HL-60 (cell line): ENCODE measurements around the gene ACE.

ENCODE experiments used
- DNase-seq, 2 experiments: peaks; one replicate each; pipeline ENCODE4 v3.0.0-alpha.2; 2010 to 2020; ENCODE audit warnings: low read depth in 1 of 2, low spot score in 1 of 2
- H3K27ac ChIP-seq: fragments of 250-450 bp; sonication (Bioruptor Pico); replicated peaks from 2 replicates; pipeline ENCODE4 v1.5.1; 2020; ENCODE audit warnings: mild to moderate bottlenecking, moderate library complexity
- H3K27me3 ChIP-seq: fragments of 250-450 bp; sonication (Bioruptor Pico); 2 replicates; pipeline ENCODE4 v1.5.1; 2021; ENCODE audit warnings: mild to moderate bottlenecking, moderate library complexity; ENCODE audit not compliant: insufficient read depth, poor library complexity, severe bottlenecking
- H3K4me3 ChIP-seq: replicated peaks from 2 replicates; pipeline ENCODE4 v1.5.1; 2011; ENCODE audit warnings: mild to moderate bottlenecking, control low read depth, low read length; ENCODE audit not compliant: insufficient read depth
- CTCF ChIP-seq: IDR thresholded peaks from one replicate; pipeline ENCODE4 v1.5.1; 2011; ENCODE audit warnings: low read length, control low read depth, inconsistent platforms; ENCODE audit not compliant: insufficient read depth
- GABPA ChIP-seq: IDR thresholded peaks from 2 replicates; pipeline ENCODE4 v1.6.1; 2012; ENCODE audit warnings: low read depth
- POLR2AphosphoS5 ChIP-seq: IDR thresholded peaks from 2 replicates; pipeline ENCODE4 v1.6.1; 2012; ENCODE audit warnings: low read depth
- REST ChIP-seq: IDR thresholded peaks from 2 replicates; pipeline ENCODE4 v1.6.1; 2012; ENCODE audit warnings: low read depth; ENCODE audit not compliant: insufficient replicate concordance
- SPI1 ChIP-seq: IDR thresholded peaks from 2 replicates; pipeline ENCODE4 v1.6.1; 2012; ENCODE audit warnings: low read depth, mild to moderate bottlenecking, borderline replicate concordance

Gene ACE

DNA sequence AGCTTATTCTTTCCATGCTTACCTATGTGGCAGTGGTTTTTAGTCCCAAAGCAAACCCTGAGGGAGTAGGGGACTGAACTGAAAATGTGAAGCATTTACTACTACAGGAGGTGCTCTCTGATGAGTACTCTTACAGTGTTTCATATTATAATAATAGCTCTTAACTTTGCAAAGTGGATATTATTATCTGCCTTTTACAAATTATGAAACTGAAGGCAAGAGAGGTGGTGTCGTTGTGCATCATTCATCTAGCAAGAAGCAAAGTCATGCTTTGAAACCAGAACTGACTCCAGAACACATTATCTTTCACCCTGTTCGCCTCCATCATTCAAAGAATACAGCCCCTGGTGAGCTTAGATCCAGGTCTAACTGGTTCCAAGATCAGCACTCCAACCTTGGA is 38.1 kb downstream of the ACE start:
- H3K4me3 ChIP-seq: no peak overlapping the region
- H3K27me3 ChIP-seq: no peaks in the 10 kb centered on the region
- no peak for DNase-seq
- TF ChIP-seq GABPA (no peak), REST (no peak), CTCF (no peak), SPI1 (no peak), POLR2AphosphoS5 (no peak)
- H3K27ac ChIP-seq: no peak overlapping the region

DNA sequence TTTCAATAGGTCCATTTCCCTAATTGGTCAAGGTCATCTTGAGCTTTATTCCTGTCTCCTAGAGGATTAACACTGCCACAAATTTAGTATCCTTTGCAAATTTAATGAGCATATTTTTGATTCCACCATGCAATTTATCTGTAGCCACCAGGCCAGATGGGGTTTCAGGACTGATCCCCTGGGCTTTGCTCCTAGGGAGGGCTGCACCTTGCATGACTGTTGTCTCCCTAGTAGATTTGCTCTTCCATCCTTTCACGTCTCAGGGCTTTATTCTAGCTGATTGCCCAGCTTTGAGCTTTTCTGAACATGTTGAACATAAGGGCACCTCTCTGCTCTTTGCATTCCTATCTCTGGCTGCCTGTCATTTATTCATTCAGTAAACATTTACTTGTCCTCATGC is 38.6 kb downstream of the ACE start:
- TF ChIP-seq POLR2AphosphoS5 (no peak), CTCF (no peak), GABPA (no peak), REST (no peak), SPI1 (no peak)
- Histone ChIP-seq H3K27ac (no peak overlapping the region), H3K4me3 (no peak overlapping the region), H3K27me3 (no peaks in the 10 kb centered on the region)
- DNase-seq: no peak

GRCh38 chr17:63516910-63517824 is 40.3 kb downstream of the ACE start:
- no peak overlapping the region for H3K4me3 ChIP-seq
- no peak for TF ChIP-seq REST
- TF ChIP-seq GABPA: no peak
- TF ChIP-seq CTCF: no peak
- no peak for TF ChIP-seq POLR2AphosphoS5
- no peak for TF ChIP-seq SPI1
- no peaks in the 10 kb centered on the region for H3K27me3 ChIP-seq
- no peak for DNase-seq
- no peak overlapping the region for H3K27ac ChIP-seq
